ENCODE data around the gene ANO3. TPM values are rescaled to one million over a fixed set of nuclear protein-coding genes. Genes with fewer than 3 reads are reported as not detected.

The ANO3 gene
- total and polyA plus RNA-seq, 8 donors = 0.18 to 0.58 TPM; not detected in 6

DNA sequence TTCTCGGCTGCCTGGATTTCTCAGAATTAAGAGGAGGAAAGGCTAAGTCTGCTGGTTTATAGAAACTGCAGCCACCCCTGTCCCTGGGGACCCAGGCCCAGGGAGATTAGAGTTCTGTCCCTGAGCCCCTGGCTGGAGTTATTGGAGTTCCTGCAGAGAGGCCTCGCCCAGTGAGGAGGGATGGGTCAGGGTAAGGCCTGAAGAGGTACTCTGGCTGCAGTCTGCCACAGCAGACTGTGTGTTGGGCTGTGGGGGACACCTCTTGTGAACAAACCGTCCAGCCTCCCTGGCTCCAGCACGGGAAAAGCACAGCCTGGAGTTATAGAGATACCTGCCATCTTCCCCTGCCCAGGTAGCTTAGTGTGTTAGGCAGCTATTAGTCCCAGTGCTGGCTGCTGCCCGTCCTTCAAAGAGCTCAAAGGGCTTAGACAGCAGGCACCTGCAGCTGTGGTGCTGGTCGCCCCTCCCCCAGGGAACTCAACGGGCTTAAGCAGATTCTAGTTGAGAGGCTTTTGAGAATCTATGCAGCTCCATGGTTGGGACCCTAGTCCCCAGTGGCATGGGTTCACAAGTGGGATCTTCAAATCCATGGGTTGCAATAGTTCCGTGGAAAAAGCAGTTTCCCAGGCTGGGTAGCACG lies 276.7 kb downstream of the ANO3 start:
- WGBS, 5 donors = 59 to 77% (median 75%) methylated on average over 7 to 9 of the region's 9 CpGs
- intact Hi-C loops (cut with DNase I; ENCODE audit: low total_unique reads) = no loop called here

DNA sequence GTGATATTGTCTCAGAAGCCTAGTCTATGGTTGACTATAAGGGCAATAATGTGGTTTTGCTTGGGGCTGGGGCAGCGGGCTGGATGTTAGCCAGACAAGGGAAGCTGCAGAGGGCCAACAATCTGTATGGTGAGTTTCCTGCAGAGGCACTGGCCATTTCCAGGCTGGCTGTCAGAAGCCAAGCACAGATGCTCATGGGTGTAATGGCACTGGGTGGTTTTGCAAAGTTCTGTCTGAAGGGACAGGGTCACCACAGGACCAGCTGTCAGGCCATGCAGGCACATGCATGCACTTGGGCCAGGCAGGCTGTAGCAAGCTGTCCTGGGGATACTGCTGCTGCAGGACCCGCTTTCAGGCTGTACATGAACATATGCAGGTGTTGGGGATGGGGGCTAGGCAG lies 281.8 kb downstream of the ANO3 start:
- no peak overlapping the region for H3K27ac ChIP-seq
- TF ChIP-seq, protein P1, sequence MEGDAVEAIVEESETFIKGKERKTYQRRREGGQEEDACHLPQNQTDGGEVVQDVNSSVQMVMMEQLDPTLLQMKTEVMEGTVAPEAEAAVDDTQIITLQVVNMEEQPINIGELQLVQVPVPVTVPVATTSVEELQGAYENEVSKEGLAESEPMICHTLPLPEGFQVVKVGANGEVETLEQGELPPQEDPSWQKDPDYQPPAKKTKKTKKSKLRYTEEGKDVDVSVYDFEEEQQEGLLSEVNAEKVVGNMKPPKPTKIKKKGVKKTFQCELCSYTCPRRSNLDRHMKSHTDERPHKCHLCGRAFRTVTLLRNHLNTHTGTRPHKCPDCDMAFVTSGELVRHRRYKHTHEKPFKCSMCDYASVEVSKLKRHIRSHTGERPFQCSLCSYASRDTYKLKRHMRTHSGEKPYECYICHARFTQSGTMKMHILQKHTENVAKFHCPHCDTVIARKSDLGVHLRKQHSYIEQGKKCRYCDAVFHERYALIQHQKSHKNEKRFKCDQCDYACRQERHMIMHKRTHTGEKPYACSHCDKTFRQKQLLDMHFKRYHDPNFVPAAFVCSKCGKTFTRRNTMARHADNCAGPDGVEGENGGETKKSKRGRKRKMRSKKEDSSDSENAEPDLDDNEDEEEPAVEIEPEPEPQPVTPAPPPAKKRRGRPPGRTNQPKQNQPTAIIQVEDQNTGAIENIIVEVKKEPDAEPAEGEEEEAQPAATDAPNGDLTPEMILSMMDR (IDR thresholded peaks at IDR 0.05) = no peak
- no peak for TF ChIP-seq POLR2A (IDR thresholded peaks at IDR 0.05)
- TF ChIP-seq EP300 (IDR thresholded peaks at IDR 0.05) = no peak
- TF ChIP-seq POLR2AphosphoS5 (IDR thresholded peaks at IDR 0.05) = no peak
- H3K4me3 ChIP-seq = no peak overlapping the region
- intact Hi-C loops (cut with DNase I; ENCODE audit: low total_unique reads) = no loop called here
- no peaks in the 10 kb centered on the region for H3K36me3 ChIP-seq
- no peaks in the 10 kb centered on the region for H3K27me3 ChIP-seq
- WGBS, 5 donors = 62 to 87% (median 73%) methylated on average over 2 of the region's 2 CpGs
- H3K9me3 ChIP-seq = peaks cover 5 to 23% (median 17%) of the 10 kb centered on the region in 4 donors
- no peak for DNase-seq
- no peaks in the 10 kb centered on the region for H3K4me1 ChIP-seq

More for the DNA sequence above, 276.7 kb downstream of the ANO3 start:
- no peak for DNase-seq
- no peak for TF ChIP-seq POLR2A (IDR thresholded peaks at IDR 0.05)
- no peak for TF ChIP-seq EP300 (IDR thresholded peaks at IDR 0.05)
- TF ChIP-seq, protein P1 (IDR thresholded peaks at IDR 0.05) = no peak
- no peak for TF ChIP-seq POLR2AphosphoS5 (IDR thresholded peaks at IDR 0.05)
- Histone ChIP-seq H3K9me3 (peaks cover 2 to 20% (median 8%) of the 10 kb centered on the region in 4 donors), H3K36me3 (no peaks in the 10 kb centered on the region), H3K4me3 (no peak overlapping the region), H3K4me1 (no peaks in the 10 kb centered on the region), H3K27ac (no peak overlapping the region), H3K27me3 (no peaks in the 10 kb centered on the region)

DNA sequence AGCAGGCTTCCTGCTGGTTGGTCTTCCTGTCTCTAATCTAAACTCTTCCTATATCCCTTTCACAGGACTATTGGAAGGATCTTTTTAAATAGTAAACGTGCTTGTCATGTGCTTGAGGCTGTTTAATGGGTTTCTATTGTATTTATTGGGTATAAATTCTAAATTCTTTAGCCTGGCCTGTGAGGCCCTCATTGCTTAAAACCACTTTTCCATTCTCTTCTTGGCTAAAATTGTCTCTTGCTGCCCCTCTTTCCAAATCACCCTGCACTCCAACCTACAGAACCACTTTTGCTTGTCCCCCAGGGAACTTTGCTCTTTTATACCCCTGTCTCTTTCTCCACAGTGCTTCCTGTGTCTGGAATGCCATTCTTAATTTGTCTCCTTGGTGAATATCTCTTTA lies 286.5 kb downstream of the ANO3 start:
- intact Hi-C loops (cut with DNase I; ENCODE audit: low total_unique reads) = no loop called here
- WGBS, 5 donors = 17 to 30% (median 24%) methylated on average over 1 of the region's 1 CpG
- Histone ChIP-seq H3K4me3 (no peak overlapping the region), H3K27me3 (no peaks in the 10 kb centered on the region), H3K4me1 (no peaks in the 10 kb centered on the region), H3K9me3 (peaks cover 4 to 13% (median 10%) of the 10 kb centered on the region in 4 donors), H3K27ac (no peak overlapping the region), H3K36me3 (no peaks in the 10 kb centered on the region)
- TF ChIP-seq POLR2A (IDR thresholded peaks at IDR 0.05) = no peak
- TF ChIP-seq EP300 (IDR thresholded peaks at IDR 0.05) = no peak
- TF ChIP-seq, protein P1 (IDR thresholded peaks at IDR 0.05) = no peak
- TF ChIP-seq POLR2AphosphoS5 (IDR thresholded peaks at IDR 0.05) = no peak
- DNase-seq = no peak

DNA sequence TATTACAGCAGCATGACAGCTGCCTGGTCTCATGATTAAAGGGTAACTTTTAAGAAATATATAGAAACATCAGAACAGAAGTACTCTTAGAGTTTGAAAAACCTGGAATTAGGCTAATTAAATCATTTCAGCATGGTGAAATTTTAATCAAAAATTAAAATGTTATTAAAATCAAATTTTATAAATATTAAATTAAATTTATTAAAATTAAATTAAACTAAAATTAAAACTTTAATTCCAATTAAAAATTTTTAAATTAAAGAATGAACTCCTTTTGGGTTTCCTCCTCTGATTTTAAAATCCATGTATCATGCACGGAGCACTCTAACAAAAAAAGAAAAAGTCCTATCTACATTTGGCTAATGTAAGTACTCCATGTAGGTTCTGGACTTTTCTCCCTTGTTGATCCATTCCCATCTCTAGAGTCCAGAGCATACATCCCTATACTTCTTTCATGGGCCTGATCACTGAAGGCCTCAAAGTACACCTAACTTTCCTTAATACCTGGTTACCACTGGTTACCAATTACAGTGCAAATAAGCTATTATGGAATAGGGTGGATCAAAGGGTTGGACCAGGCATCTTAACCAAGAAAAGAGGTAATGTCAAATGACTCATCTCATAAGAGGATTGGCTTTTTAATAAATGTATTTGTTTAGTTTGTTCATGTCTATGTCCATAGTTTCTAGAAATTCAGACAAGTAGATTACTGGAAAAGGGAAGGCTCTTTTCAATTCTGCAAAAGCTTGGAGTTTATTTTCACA lies 288.5 kb downstream of the ANO3 start:
- DNase-seq = no peak
- no peaks in the 10 kb centered on the region for H3K27me3 ChIP-seq
- WGBS, 5 donors = 88 to 95% (median 89%) methylated on average over 1 of the region's 1 CpG
- no peak overlapping the region for H3K27ac ChIP-seq
- H3K9me3 ChIP-seq = no peaks in the 10 kb centered on the region
- intact Hi-C loops (cut with DNase I; ENCODE audit: low total_unique reads) = no loop called here
- no peaks in the 10 kb centered on the region for H3K36me3 ChIP-seq
- no peak for TF ChIP-seq POLR2AphosphoS5 (IDR thresholded peaks at IDR 0.05)
- TF ChIP-seq, protein P1 (IDR thresholded peaks at IDR 0.05) = no peak
- no peak for TF ChIP-seq POLR2A (IDR thresholded peaks at IDR 0.05)
- TF ChIP-seq EP300 (IDR thresholded peaks at IDR 0.05) = no peak
- no peak overlapping the region for H3K4me3 ChIP-seq
- H3K4me1 ChIP-seq = no peaks in the 10 kb centered on the region

Measured in stomach (tissue), 9 donors.